Stimulated activated CD4-positive, alpha-beta T cell treated with anti-CD3 and anti-CD28 coated beads, Interleukin-4, amount 100 ng/mL, for 4 hours (primary cell): ENCODE measurements around the gene CELF5.
A peak's percentile ranks its signal among the peaks of the same experiment; 100 is the strongest.
"Not testable (repeated sequence)": the region's sequence is repeated elsewhere in the genome, so short reads cannot be mapped to it uniquely, and the experiment has no call there.

Experiments
- DNase-seq, 2 experiments: peaks; one replicate each; pipeline ENCODE4 v3.0.0-alpha.2; 2020

CELF5 gene

DNA sequence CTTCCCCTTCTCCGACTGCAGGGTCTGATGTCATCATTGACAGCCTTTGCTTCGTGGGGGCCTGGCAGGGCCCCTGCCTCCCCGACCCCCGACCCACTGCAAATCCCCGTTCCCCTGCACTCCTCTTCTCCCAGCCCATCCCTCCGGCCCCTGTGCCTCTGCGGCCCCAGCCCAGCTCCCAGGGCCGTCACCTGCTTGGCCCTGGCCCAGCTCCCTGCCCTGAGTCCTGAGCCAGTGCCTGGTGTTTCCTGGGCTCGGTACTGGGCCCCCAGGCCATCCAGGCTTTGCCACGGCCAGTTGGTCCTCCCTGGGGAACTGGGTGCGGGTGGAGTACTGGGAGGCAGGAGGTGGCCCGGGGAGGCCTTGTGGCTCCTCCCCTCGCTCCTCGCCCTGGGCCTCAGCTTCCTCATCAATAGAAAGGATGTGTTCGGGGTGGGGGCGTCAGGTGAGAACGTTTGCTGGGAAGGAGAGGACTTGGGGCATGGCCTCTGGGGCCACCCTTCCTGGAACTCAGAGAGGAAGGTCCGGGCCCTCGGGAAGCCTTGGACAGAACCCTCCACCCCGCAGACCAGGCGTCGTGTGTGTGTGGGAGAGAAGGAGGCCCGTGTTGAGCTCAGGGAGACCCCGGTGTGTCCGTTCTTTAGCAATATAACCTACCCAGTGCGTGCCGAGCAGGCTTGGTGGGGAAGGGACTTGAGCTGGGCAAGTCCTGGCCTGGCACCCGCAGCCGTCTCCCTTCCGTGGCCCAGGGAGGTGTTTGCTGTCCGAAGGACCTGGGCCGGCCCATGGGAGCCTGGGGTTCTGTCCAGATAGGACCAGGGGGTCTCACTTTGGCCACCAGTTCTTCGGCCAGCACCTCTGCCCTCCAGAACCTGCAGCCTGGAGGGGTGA lies 15.9 kb upstream of the CELF5 start:
- no peak for DNase-seq

DNA sequence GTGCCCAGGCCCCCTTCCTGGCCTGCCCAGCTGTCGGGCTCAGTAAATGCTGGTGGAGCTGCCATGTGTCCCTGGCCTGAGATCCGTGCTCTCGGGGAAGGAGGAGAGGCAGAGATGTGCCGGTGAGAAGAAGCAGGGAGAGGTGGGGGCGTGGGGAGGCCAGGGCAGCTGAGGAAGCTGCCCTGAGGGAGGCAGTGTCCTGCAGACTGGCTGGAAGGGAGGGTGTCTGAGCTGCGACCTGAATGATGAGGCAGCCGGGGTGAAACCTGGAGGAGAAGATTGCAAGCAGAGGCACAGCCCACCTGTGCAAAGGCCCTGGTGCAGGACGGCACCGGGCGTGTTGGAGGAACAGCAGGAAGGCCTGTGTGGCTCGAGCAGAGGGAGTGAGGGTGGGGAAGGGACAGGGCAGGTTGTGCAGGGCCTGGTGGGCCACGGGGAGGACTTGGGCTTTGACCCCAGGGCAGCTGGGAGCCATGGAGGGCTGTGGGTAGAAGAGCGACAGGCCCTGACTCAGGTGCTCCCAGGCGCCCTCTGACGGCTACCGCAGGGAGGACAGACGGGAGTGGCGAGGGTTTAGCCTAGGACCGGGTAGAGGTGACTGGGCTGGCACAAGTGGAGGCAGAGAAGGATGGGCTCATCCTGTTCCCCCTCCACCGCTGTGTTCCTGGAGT lies 14.0 kb upstream of the CELF5 start:
- peak; percentile 57 to 73 for DNase-seq

DNA sequence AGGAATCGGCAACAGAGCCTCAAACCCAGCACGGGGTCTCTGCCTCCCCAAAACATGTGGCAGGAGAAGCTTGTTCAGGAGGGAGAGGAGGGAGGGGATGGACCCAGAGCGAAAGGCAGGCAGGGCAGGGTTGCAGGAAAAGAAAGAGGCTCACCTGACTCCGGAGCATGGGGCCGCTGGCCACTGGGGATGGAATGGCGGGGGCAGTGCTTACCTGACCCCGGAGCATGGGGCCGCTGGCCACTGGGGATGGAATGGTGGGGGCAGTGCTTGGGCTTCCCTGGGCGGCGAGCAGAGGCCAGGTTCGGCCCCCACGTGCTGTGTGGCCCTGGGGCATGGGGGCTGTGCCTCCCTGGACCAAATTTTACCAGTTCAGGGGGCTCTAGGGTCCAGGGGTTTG lies 13.3 kb upstream of the CELF5 start:
- DNase-seq, result no peak

- DNase-seq, result no peak
Observed at GRCh38 chr19:3213159-3213558, 11.3 kb upstream of the CELF5 start.

DNA sequence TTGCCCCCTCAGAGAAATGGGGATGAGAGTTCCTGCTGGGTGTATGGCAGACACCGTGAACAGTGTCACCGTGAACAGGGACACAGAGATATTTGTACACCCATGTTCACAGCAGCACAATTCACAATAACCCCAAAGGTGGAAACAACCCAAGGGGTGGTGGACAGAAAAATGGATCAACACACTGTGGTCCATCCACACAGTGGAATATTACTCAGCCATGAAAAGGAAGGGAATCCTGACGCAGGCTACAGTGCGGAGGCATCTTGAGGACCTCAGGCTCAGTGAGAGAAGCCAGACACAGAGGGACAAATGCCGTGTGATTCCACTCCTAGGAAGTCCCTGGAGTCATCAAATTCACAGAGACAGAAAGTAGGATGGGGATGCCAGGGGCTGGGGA lies 7.6 kb upstream of the CELF5 start:
- DNase-seq, result no peak

DNA sequence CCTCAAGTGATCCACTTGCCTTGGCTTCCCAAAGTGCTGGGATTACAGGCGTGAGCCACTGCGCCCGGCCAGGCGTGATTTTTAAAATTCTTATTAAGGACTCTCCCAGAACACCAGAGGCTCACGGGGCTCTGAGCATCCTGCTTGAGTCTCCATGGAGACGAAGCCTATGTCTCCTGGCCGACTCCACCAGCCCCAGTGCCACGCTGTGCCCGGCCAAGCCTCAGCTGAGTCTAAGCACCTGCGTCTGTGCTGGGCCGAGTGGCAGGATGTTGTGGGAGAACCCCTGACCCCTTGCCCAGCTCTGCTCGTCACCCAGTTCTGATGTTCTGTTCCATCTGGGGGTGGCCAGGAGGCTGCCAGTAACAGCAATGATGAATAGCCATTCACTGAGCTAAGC lies 3.9 kb upstream of the CELF5 start:
- no peak for DNase-seq

- DNase-seq, result not testable (repeated sequence)
Observed at GRCh38 chr19:3221576-3221975, 2.9 kb upstream of the CELF5 start.

DNA sequence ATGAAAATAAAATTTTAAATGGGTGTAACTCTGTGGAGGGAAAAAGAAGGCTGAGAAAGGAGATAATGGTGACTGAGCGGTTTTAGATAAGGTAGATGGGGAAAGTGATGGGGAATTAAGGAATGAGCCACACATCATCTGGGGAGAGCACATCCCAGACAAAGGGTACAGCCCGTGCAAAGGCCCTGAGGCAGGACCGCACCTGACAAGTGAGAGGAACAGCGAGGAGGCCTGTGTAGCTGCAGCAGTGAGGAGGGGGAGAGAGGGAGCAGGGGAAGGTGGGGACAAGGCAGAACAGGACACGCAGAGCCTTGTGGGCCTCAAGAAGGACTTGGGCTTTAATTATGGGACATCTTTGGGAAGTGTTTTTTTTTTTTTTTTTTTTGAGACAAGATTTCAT lies 1.8 kb upstream of the CELF5 start:
- DNase-seq, result no peak

GRCh38 chr19:3225169-3225485 lies 666 bp downstream of the CELF5 start:
- DNase-seq, result no peak

GRCh38 chr19:3225677-3226093 lies 1.2 kb downstream of the CELF5 start:
- no peak for DNase-seq

GRCh38 chr19:3227054-3227626 lies 2.7 kb downstream of the CELF5 start:
- no peak for DNase-seq

GRCh38 chr19:3229346-3229743 lies 4.9 kb downstream of the CELF5 start:
- no peak for DNase-seq

DNA sequence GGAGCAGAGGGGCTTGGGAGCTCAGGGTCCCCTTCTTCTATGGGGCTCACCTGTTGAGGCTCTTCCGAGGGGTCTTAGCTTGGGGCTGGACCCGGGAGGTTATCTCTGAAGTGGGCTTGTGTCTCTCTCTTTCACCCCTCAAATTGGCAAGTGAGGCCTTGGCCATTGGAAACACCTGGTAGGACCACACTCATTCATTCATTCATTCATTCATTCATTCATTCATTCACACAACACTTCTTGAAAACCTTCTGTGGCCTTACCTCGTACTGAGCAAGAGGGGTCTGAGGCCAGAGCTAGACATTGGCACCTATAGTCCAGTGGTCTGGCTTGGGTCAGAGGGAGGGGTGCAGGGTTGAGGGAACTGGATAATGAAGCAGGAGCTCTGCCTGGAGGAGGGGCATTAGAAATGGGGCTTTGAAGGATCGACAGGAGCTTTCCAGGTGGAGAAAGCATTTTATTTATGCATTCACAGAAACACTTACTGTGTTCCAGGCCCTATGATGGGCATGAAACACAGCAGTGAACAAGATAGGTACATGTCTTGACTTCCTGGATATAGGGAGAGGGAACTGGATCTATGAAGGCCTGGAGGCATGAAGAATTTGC lies 5.5 kb downstream of the CELF5 start:
- DNase-seq, result no peak

GRCh38 chr19:3231288-3231687 lies 6.8 kb downstream of the CELF5 start:
- no peak for DNase-seq

DNA sequence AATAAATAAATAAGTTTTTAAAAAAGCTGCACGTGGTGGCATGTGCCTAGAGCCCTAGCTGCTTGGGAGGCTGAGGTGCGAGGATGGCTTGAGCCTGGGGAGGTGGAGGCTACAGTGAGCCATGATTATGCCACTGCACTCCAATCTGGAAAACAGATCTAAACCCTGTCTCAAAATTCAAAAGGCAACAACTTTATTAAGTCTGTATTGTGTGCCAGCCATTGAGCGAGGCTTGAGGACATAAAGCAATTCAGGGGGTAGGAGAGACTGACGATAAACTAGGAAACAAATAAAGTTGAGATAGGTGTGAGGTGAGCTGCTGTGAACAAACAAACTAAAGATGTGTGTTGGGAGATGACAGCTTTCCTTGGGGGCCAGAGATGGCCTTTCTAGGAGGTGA lies 8.7 kb downstream of the CELF5 start:
- DNase-seq, result no peak

GRCh38 chr19:3233831-3234230 lies 9.4 kb downstream of the CELF5 start:
- DNase-seq, result no peak

DNA sequence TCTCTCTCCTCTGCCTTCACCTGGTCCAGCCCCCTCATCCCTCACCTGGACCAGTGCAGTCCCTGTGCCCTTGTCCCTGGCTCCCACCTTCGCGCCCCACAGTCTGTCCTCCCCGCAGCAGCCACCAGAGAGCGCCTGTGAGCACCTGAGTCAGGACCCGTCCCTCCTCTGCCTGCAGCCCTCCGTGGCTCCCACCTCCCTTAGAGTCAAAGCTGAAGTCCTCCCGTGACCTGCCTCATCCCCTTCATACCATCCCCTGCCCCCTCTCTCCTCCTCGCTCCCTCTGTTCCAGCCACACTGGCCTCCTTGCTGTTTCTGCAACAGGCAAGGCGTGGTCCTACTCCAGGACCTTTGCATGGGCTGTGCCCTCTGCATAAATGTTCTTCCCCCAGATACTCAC lies 10.3 kb downstream of the CELF5 start:
- no peak for DNase-seq

DNA sequence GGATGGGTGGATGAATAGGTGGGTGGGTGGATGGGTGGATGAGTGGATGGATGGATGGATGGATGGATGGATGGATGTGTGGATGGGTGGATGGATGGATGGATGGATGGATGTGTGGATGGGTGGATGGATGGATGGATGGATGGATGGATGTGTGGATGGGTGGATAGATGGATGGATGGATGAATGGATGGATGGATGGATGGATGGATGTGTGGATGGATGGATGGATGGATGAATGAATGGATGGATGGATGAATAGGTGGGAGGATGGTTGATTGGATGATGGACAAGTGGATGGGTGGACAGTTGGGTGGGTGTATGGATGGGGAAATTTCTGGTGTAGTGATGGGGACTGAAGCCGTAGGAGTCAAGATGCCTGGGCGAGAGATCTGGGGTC lies 11.1 kb downstream of the CELF5 start:
- DNase-seq, result not testable (repeated sequence)

DNA sequence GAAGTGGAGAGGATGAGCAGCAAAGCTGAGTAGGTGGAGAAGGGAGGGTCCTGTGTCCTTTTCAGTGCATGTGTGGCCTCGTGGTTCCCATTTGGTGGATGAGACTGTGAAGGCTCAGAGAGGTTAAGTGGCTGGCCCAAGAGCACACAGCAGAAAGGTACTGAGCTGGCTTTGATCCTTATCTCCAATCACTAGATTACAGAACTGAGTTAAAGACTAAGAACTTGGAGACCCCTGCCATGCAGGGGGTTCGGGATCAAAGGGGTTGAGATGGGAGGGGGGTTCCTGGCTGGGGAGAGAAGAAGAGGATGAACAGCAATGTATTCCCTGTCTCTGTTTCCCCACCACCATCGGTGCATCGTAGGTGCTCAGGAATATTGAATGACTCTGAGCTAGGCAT lies 11.8 kb downstream of the CELF5 start:
- DNase-seq, result no peak

DNA sequence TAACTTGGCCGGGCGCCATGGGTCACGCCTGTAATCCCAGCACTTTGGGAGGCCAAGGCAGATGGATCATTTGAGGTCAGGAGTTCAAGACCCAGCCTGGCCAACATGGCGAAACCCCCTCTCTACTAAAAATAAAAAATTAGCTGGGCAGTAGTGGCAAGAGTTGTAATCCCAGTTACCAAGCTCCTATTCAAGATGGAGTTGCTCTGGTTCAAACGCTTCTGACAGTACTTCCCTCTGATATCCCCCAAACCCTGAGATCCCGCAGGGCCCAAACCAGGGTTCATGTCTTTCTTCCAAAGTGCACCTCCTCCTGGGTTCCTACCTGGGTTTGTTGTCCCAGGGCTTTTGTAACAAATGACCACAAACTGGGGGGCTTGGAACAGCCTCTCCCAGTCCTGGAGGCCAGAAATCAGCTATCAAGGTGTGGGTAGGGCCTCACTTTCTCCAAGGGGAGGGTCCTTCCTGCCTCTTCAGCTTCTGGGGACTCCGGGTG lies 13.7 kb downstream of the CELF5 start:
- no peak for DNase-seq

- DNase-seq, result no peak
Observed at GRCh38 chr19:3239367-3239766, 14.9 kb downstream of the CELF5 start.

DNA sequence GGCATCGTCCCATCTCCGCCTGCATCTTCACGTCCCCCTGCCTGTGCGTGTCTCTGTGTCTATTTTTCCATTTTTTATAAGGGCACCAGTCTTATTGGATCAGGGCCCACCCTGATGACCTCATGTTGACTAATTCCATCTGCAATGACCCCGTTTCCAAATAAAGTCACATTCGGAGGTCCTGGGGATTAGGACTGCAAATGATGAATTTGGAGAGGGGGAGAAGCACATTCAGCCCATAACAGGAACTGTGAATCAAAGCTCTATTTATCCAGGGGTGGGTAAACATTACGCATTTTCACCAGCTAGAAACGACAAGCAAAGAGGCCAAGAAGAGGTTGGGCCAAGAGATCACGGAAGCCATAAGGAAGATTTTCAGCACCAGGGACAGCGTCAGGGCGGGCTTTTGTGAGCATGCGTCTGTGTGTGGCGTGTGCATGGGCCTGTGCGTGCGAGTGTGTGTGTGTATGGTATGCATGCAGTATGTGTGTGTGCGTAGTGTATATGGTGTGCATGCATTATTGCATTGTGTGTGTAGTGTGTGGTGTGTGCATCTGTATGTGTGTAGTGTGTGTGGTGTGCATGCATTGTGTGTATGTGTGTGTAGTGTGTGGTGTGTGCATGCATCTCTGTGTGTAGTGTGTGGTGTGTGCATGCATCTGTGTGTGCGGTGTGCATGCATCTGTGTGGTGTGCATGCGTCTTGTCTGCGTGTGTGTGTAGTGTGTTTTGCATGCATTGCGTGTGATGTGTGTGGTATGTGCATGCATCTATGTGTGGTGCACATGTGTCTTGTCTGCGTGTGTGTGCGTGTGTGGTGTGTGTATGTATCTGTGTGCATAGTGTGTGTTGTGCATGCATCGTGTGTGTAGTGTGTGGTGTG lies 19.6 kb downstream of the CELF5 start:
- peak; percentile 6 to 47 for DNase-seq

DNA sequence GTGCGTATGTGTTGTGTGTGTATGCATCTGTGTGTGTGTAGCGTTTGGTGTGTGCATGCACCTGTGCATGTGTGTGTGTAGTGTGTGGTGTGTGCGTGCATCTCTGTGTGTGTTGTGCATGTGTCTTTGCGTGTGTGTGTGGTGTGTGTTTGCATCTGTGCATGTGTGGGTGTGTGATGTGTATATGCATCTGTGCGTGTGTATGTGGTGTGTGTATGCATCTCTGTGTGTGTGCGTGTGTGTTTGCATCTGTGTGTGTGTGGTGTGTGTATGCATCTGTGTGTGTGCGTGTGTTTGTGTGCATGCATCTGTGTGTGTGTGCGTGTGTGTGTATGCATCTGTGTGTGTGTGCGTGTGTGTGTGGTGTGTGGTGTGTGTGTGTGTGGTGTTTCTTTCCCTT lies 20.6 kb downstream of the CELF5 start:
- no peak for DNase-seq
